ENCODE measurements around the gene TFF1. TPM values are rescaled to one million over a fixed set of nuclear protein-coding genes. Genes with fewer than 3 reads are reported as not detected.

The TFF1 gene
- total and polyA plus RNA-seq, 2 of the 4 experiments (the other 2 are of a cell fraction), result not detected

DNA sequence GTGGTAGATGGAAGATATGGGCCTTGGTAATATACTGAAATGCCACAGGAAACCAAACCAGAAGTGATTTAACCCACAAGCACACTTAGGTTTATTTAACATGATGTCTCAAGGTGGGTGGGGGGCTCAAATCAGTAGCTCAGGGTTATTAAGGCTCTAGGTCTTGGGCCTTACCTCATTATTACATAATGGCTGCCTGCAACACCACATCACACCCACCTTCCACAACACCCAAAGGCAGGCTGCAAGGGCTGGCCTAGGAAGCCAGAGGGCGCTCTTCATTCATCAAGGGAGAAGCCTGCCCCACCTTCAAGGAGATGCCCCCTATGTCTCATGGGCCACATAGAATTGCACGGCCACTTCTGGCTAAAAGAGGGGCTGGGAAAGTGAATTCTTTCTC lies 6.0 kb downstream of the TFF1 start:
- Histone ChIP-seq H2AFZ (replicated peaks; ENCODE audit: low read length, poor library complexity) (peak overlapping the region; percentile 23), H2AK5ac (ENCODE audit: low read depth, low read length) (no peak overlapping the region), H2BK20ac (ENCODE audit: low read depth, low read length) (no peak overlapping the region), H3K56ac (ENCODE audit: extremely low read depth, insufficient read depth, low read length) (no peak overlapping the region), H4K5ac (ENCODE audit: low read depth, low read length) (no peak overlapping the region), H3K4me3 (ENCODE audit: insufficient read depth, low read depth, low read length) (no peak overlapping the region), H3K9ac (ENCODE audit: low read depth, low read length) (no peak overlapping the region), H3K4me2 (ENCODE audit: low read depth, low read length) (no peak overlapping the region), H3K4ac (ENCODE audit: low read depth, low read length) (no peak overlapping the region), H3K9me1 (ENCODE audit: insufficient read depth, low read length) (no peaks in the 10 kb centered on the region), H4K20me1 (ENCODE audit: insufficient read depth, low read length) (no peaks in the 10 kb centered on the region), H3K23ac (ENCODE audit: low read depth, low read length) (no peak overlapping the region), H3K27ac (ENCODE audit: insufficient read depth, low read length) (no peak overlapping the region), H2BK15ac (ENCODE audit: low read depth, low read length) (no peak overlapping the region), H2BK5ac (ENCODE audit: low read depth, low read length, poor library complexity, severe bottlenecking) (no peak overlapping the region), H3K9me3 (ENCODE audit: control insufficient read depth, insufficient read depth, low read length) (no peaks in the 10 kb centered on the region), H4K8ac (ENCODE audit: low read depth in 2 of 2, low read length in 2 of 2) (no peak overlapping the region), H3K79me1 (ENCODE audit: low read depth in 1 of 2, low read length in 2 of 2) (no peaks in the 10 kb centered on the region), H2BK120ac (ENCODE audit: low read depth, low read length) (no peak overlapping the region), H3K18ac (ENCODE audit: low read depth, low read length) (no peak overlapping the region), H4K91ac (ENCODE audit: insufficient read depth, low read depth, low read length) (no peak overlapping the region), H3K4me1 (ENCODE audit: control insufficient read depth, insufficient read depth, low read length) (no peaks in the 10 kb centered on the region), H3K14ac (replicated peaks; ENCODE audit: low read depth, low read length) (no peak overlapping the region), H2AK9ac (replicated peaks; ENCODE audit: low read depth, low read length, poor library complexity) (no peak overlapping the region), H3K36me3 (ENCODE audit: control insufficient read depth, insufficient read depth, low read length) (no peaks in the 10 kb centered on the region), H3K27me3 (ENCODE audit: control insufficient read depth, insufficient read depth, low read length) (peaks cover 21% of the 10 kb centered on the region)
- no peak for TF ChIP-seq MXI1 (IDR thresholded peaks at IDR 0.05; ENCODE audit: borderline replicate concordance, low read depth, low read length)
- no peak for TF ChIP-seq RFX5 (IDR thresholded peaks at IDR 0.05; ENCODE audit: low read depth, low read length)
- TF ChIP-seq RCOR1 (IDR thresholded peaks at IDR 0.05; ENCODE audit: insufficient replicate concordance, low read length), result no peak
- TF ChIP-seq FOS (IDR thresholded peaks at IDR 0.05; ENCODE audit: low read depth, low read length), result no peak
- TF ChIP-seq MAFK (IDR thresholded peaks at IDR 0.05; ENCODE audit: low read depth, low read length), result no peak
- TF ChIP-seq, protein P1, sequence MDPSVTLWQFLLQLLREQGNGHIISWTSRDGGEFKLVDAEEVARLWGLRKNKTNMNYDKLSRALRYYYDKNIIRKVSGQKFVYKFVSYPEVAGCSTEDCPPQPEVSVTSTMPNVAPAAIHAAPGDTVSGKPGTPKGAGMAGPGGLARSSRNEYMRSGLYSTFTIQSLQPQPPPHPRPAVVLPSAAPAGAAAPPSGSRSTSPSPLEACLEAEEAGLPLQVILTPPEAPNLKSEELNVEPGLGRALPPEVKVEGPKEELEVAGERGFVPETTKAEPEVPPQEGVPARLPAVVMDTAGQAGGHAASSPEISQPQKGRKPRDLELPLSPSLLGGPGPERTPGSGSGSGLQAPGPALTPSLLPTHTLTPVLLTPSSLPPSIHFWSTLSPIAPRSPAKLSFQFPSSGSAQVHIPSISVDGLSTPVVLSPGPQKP (IDR thresholded peaks at IDR 0.05; ENCODE audit: borderline replicate concordance, low read depth, low read length), result no peak
- dilution Hi-C loops (cut with HindIII; ENCODE audit: low sequenced_read_pairs, unreplicated experiment) (no loop called here), intact Hi-C loops (cut with micrococcal nuclease) (no loop called here), in situ Hi-C loops (cut with MboI; ENCODE audit: low sequenced_read_pairs) (no loop called here)
- ChIA-PET CTCF (no interaction called here), POLR2A (ENCODE audit: unreplicated experiment) (no interaction called here)
- no peak for DNase-seq
- WGBS, 2 experiments (ENCODE audit: extremely low coverage in 2 of 2, insufficient read length in 1 of 2), result no CpG with 5 or more reads among the region's 2 CpGs
- no TSS peak for BruUV-seq (replicated peaks)
- no peak for ATAC-seq (ENCODE audit: low read depth)
